Measurements from ENCODE around the gene EFCAB6. TPM values are rescaled to one million over a fixed set of nuclear protein-coding genes. Genes with fewer than 3 reads are reported as not detected.
A peak's percentile ranks its signal among the peaks of the same experiment; 100 is the strongest.

Gene EFCAB6
- total and polyA plus RNA-seq, 2 of the 4 experiments (the other 2 are of a cell fraction), result 0.44 to 1.1 TPM

- dilution Hi-C loops (cut with HindIII; ENCODE audit: low sequenced_read_pairs, unreplicated experiment), result no loop called here
- no peak overlapping the region for H2AK5ac ChIP-seq (ENCODE audit: low read depth, low read length)
- H4K8ac ChIP-seq (ENCODE audit: low read depth in 2 of 2, low read length in 2 of 2), result no peak overlapping the region
- ChIA-PET CTCF (interaction anchor here (0.6 to 1.6 kb wide), 10 partner anchors 9 to 405 kb away, joined by 3 to 6 read pairs (median 4); no protein-coding TSS in a partner anchor), POLR2A (ENCODE audit: unreplicated experiment) (interaction anchor here (0.6 kb wide), 1 partner anchor 642 kb away, joined by 7 read pairs; no protein-coding TSS in a partner anchor)
- intact Hi-C loops (cut with micrococcal nuclease), result loop anchor here (1.0 kb wide), 1 partner anchor 408 kb away; no protein-coding TSS in a partner anchor
- BruUV-seq (replicated peaks), result no TSS peak
- H3K36me3 ChIP-seq (ENCODE audit: control insufficient read depth, insufficient read depth, low read length), result no peaks in the 10 kb centered on the region
- no CpG with 5 or more reads among the region's 8 CpGs for WGBS, 2 experiments (ENCODE audit: extremely low coverage in 2 of 2, insufficient read length in 1 of 2)
- no peak overlapping the region for H3K27ac ChIP-seq (ENCODE audit: insufficient read depth, low read length)
- no peak overlapping the region for H3K4ac ChIP-seq (ENCODE audit: low read depth, low read length)
- H3K14ac ChIP-seq (replicated peaks; ENCODE audit: low read depth, low read length), result no peak overlapping the region
- peak; percentile 89 for ATAC-seq (ENCODE audit: low read depth)
- TF ChIP-seq CTCF (conservative IDR thresholded peaks at IDR 0.05; ENCODE audit: low read depth, low read length) (peak; percentile 74), MAFK (IDR thresholded peaks at IDR 0.05; ENCODE audit: low read depth, low read length) (no peak), NFE2L2 (IDR thresholded peaks at IDR 0.05; ENCODE audit: low read depth, low read length) (no peak), CHD1 (IDR thresholded peaks at IDR 0.05; ENCODE audit: low read depth, low read length) (no peak), RFX5 (IDR thresholded peaks at IDR 0.05; ENCODE audit: low read depth, low read length) (no peak), RAD21 (IDR thresholded peaks at IDR 0.05; ENCODE audit: low read length) (peak; percentile 80), BHLHE40 (IDR thresholded peaks at IDR 0.05; ENCODE audit: low read depth, low read length) (no peak), SMC3 (IDR thresholded peaks at IDR 0.05; ENCODE audit: low read depth, low read length) (peak; percentile 66), POLR2A (IDR thresholded peaks at IDR 0.05; ENCODE audit: low read depth, low read length) (no peak)
- H3K9me1 ChIP-seq (ENCODE audit: insufficient read depth, low read length), result no peaks in the 10 kb centered on the region
- no peak overlapping the region for H2BK15ac ChIP-seq (ENCODE audit: low read depth, low read length)
- H3K4me3 ChIP-seq (ENCODE audit: insufficient read depth, low read depth, low read length), result no peak overlapping the region
- no peak overlapping the region for H2AK9ac ChIP-seq (replicated peaks; ENCODE audit: low read depth, low read length, poor library complexity)
- no peaks in the 10 kb centered on the region for H3K9me3 ChIP-seq (ENCODE audit: control insufficient read depth, insufficient read depth, low read length)
- no peaks in the 10 kb centered on the region for H3K79me1 ChIP-seq (ENCODE audit: low read depth in 1 of 2, low read length in 2 of 2)
- no peak overlapping the region for H3K56ac ChIP-seq (ENCODE audit: extremely low read depth, insufficient read depth, low read length)
- no peak overlapping the region for H2BK5ac ChIP-seq (ENCODE audit: low read depth, low read length, poor library complexity, severe bottlenecking)
- no peak overlapping the region for H2AFZ ChIP-seq (replicated peaks; ENCODE audit: low read length, poor library complexity)
- no peak overlapping the region for H2BK20ac ChIP-seq (ENCODE audit: low read depth, low read length)
- no peak overlapping the region for H3K9ac ChIP-seq (ENCODE audit: low read depth, low read length)
- H3K27me3 ChIP-seq (ENCODE audit: control insufficient read depth, insufficient read depth, low read length), result no peaks in the 10 kb centered on the region; the same call in 1 of the 2 replicates
- H4K91ac ChIP-seq (ENCODE audit: insufficient read depth, low read depth, low read length), result no peak overlapping the region
- peak; percentile 81 for DNase-seq
- H3K4me2 ChIP-seq (ENCODE audit: low read depth, low read length), result no peak overlapping the region
- H3K18ac ChIP-seq (ENCODE audit: low read depth, low read length), result no peak overlapping the region
- H2BK120ac ChIP-seq (ENCODE audit: low read depth, low read length), result no peak overlapping the region
- no peak overlapping the region for H3K23ac ChIP-seq (ENCODE audit: low read depth, low read length)
- in situ Hi-C loops (cut with MboI; ENCODE audit: low sequenced_read_pairs), result no loop called here
- no peaks in the 10 kb centered on the region for H3K4me1 ChIP-seq (ENCODE audit: control insufficient read depth, insufficient read depth, low read length)
- no peaks in the 10 kb centered on the region for H4K20me1 ChIP-seq (ENCODE audit: insufficient read depth, low read length)
- no peak overlapping the region for H4K5ac ChIP-seq (ENCODE audit: low read depth, low read length)
Observed at GRCh38 chr22:43796567-43796966, 15.5 kb downstream of the EFCAB6 start.
